HUES48 (cell line): ENCODE measurements around the gene SRPX2.

Experiments
- H3K27ac ChIP-seq: one replicate; pipeline ENCODE4 v1.7.0; 2013; ENCODE audit warnings: low read depth, low read length, inconsistent platforms
- H3K27me3 ChIP-seq: 2 replicates; pipeline ENCODE4 v1.6.1; 2013; ENCODE audit warnings: mild to moderate bottlenecking, low read length; ENCODE audit not compliant: control insufficient read depth, insufficient read depth
- H3K36me3 ChIP-seq: 2 replicates; pipeline ENCODE4 v1.6.1; 2013; ENCODE audit warnings: low read length; ENCODE audit not compliant: control insufficient read depth, insufficient read depth
- H3K4me1 ChIP-seq: 2 replicates; pipeline ENCODE4 v1.6.1; 2013; ENCODE audit warnings: mild to moderate bottlenecking, low read length; ENCODE audit not compliant: control insufficient read depth, insufficient read depth
- H3K4me3 ChIP-seq: 2 replicates; pipeline ENCODE4 v1.5.1; 2013; ENCODE audit warnings: mild to moderate bottlenecking, low read depth, low read length
- H3K9ac ChIP-seq: 2 replicates; pipeline ENCODE4 v1.6.1; 2013; ENCODE audit warnings: mild to moderate bottlenecking, low read depth, low read length, moderate library complexity
- H3K9me3 ChIP-seq: 2 replicates; pipeline ENCODE4 v1.6.1; 2013; ENCODE audit warnings: low read length; ENCODE audit not compliant: control insufficient read depth, insufficient read depth

SRPX2 gene

GRCh38 chrX:100625985-100626491, 18.0 kb upstream of the SRPX2 start:
- Histone ChIP-seq H3K27me3 (no peaks in the 10 kb centered on the region), H3K36me3 (peaks cover 30% of the 10 kb centered on the region)

GRCh38 chrX:100635040-100635439, 9.0 kb upstream of the SRPX2 start:
- no peak overlapping the region for H3K9ac ChIP-seq
- no peaks in the 10 kb centered on the region for H3K9me3 ChIP-seq
- peaks cover 5% of the 10 kb centered on the region; the same call in 1 of the 2 replicates for H3K4me1 ChIP-seq
- H3K27ac ChIP-seq = no peak overlapping the region
- peak overlapping the region; percentile 77 for H3K4me3 ChIP-seq
- H3K27me3 ChIP-seq = peaks cover 3% of the 10 kb centered on the region; the same call in 1 of the 2 replicates
- peaks cover 44% of the 10 kb centered on the region for H3K36me3 ChIP-seq

More at GRCh38 chrX:100625985-100626491, 18.0 kb upstream of the SRPX2 start:
- Histone ChIP-seq H3K9me3 (no peaks in the 10 kb centered on the region), H3K9ac (no peak overlapping the region), H3K27ac (no peak overlapping the region), H3K4me3 (no peak overlapping the region), H3K4me1 (no peaks in the 10 kb centered on the region)

DNA sequence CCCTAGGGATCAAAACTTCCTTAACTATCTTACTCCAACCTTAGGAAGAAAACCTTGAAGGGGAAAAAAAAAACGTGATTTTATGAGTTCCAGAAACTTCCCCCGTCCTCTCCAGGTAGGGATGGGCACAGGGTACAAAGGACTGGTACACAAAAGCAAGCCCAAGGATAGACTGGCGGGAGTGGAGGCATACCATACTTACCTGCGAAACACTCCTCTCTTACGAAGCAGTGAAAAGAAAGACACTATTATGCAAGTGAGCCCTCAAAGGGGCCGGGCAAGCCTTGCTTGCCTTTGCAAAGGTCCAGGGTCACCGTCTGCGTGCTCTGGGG, 8.0 kb upstream of the SRPX2 start:
- H3K36me3 ChIP-seq = peaks cover 35% of the 10 kb centered on the region
- H3K4me1 ChIP-seq = peaks cover 5% of the 10 kb centered on the region; the same call in 1 of the 2 replicates
- H3K27ac ChIP-seq = peak overlapping the region; percentile 86
- peaks cover 3% of the 10 kb centered on the region; the same call in 1 of the 2 replicates for H3K27me3 ChIP-seq
- peak overlapping the region; percentile 92 for H3K9ac ChIP-seq
- H3K9me3 ChIP-seq = no peaks in the 10 kb centered on the region
- peak overlapping the region; percentile 77 for H3K4me3 ChIP-seq

- Histone ChIP-seq H3K4me1 (peaks cover 5% of the 10 kb centered on the region; the same call in 1 of the 2 replicates), H3K27ac (peak within 1 kb of the TSS; percentile 86), H3K9me3 (no peaks in the 10 kb centered on the region), H3K27me3 (peaks cover 3% of the 10 kb centered on the region; the same call in 1 of the 2 replicates), H3K4me3 (peak within 1 kb of the TSS; percentile 77), H3K36me3 (peaks cover 30% of the 10 kb centered on the region), H3K9ac (peak within 1 kb of the TSS; percentile 92)
Measured at GRCh38 chrX:100636321-100636991, 7.5 kb upstream of the SRPX2 start, which contains the start of gene TSPAN6. Gene TSPAN6 (minus strand): TSS chrX:100636806. CDS start chrX:100636694, 112 bp downstream.

DNA sequence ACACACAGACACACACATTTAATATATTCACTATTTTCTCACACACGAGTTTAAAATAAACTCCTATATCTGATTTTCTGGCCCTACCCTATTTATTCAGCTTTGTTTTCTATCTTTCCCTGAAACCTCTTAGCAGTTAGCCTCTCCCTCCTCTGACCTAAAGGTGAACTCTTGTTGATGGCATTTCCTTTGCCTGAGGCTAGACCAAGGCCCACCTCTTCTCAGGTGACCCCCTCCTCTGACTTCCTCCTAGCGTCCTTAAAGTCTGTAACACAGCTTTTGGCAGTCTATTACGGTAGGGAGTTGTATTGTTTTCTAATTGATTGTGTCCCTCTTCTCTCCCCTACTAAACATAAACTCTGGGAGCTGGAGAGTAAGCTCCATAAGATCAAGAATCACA, 1.7 kb upstream of the SRPX2 start:
- Histone ChIP-seq H3K4me3 (no peak overlapping the region), H3K27ac (no peak overlapping the region), H3K9me3 (no peaks in the 10 kb centered on the region), H3K9ac (no peak overlapping the region), H3K36me3 (no peaks in the 10 kb centered on the region), H3K27me3 (peaks cover 12% of the 10 kb centered on the region; the same call in 1 of the 2 replicates), H3K4me1 (peaks cover 14% of the 10 kb centered on the region)

DNA sequence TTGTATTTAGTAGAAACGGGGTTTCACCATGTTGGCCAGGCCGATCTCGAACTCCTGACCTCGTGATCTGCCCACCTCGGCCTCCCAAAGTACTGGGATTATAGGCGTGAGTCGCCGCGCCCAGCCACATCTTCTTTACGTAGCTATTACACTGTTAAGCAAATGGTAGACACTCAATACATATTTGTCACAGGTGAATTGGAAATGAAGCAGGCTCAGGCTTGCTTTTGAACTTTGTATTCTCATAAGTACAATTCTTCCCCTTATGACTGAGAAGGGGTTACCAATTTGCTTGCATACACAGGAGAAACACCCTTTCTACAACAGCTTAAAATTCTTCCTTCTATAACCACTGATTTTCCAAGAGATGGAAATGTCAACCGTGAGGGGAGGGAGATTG, 787 bp upstream of the SRPX2 start:
- Histone ChIP-seq H3K27me3 (peaks cover 12% of the 10 kb centered on the region; the same call in 1 of the 2 replicates), H3K9ac (no peak overlapping the region), H3K4me1 (peaks cover 12% of the 10 kb centered on the region), H3K4me3 (no peak overlapping the region), H3K27ac (no peak overlapping the region), H3K36me3 (no peaks in the 10 kb centered on the region), H3K9me3 (no peaks in the 10 kb centered on the region)

GRCh38 chrX:100645106-100645505, 1.1 kb downstream of the SRPX2 start:
- Histone ChIP-seq H3K36me3 (no peaks in the 10 kb centered on the region), H3K9ac (no peak overlapping the region), H3K4me1 (peaks cover 28% of the 10 kb centered on the region), H3K27me3 (peaks cover 9% of the 10 kb centered on the region; the same call in 1 of the 2 replicates), H3K4me3 (no peak overlapping the region), H3K27ac (no peak overlapping the region), H3K9me3 (no peaks in the 10 kb centered on the region)

DNA sequence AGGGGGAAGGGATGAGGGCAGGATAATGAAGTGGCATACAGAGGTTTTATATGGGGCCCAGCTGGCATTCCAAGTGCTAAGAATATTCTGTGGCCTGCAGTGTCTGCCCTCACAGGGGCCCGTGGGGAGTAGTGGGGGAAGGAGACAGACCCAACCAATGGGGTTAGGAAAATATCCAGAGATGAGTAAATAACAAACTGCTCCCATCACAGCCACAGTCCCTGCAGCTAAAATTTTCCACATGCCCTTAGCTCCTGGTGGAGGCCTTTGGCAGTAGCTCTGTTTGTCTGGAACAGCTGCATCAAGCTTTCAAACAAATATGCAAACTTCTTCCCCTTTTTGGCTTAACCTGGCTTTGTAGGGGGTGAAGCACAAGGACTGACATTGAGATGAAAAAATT, 3.1 kb downstream of the SRPX2 start:
- Histone ChIP-seq H3K9ac (no peak overlapping the region), H3K27me3 (peaks cover 4% of the 10 kb centered on the region; the same call in 1 of the 2 replicates), H3K36me3 (no peaks in the 10 kb centered on the region), H3K9me3 (no peaks in the 10 kb centered on the region), H3K4me3 (no peak overlapping the region), H3K4me1 (peaks cover 25% of the 10 kb centered on the region), H3K27ac (no peak overlapping the region)

DNA sequence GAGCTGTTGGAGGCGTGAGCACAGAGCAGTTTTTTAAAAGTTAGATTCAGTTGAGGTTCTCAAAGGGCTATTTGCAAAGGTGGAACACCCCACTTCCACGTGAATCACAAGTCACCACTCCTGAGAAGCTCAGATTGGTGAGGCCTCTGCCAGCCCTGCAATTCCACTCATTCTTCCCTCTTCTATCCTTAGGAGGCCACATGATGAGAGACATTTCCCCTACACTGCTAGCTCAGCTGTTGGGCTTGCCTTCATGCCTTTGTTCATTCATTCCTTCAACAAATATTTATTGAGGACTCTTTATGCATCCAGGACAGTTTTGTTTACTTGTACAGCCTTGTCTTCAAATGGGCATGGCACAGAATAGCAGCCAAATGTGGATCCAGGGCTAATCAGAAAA, 3.7 kb downstream of the SRPX2 start:
- H3K27ac ChIP-seq = no peak overlapping the region

GRCh38 chrX:100648458-100649417, 4.7 kb downstream of the SRPX2 start:
- H3K27me3 ChIP-seq = peaks cover 7% of the 10 kb centered on the region; the same call in 1 of the 2 replicates
- peak overlapping the region; percentile 65 for H3K27ac ChIP-seq
- no peak overlapping the region for H3K9ac ChIP-seq
- H3K9me3 ChIP-seq = no peaks in the 10 kb centered on the region
- no peaks in the 10 kb centered on the region for H3K36me3 ChIP-seq
- peaks cover 20% of the 10 kb centered on the region for H3K4me1 ChIP-seq
- H3K4me3 ChIP-seq = no peak overlapping the region

More for the DNA sequence above, 3.7 kb downstream of the SRPX2 start:
- no peaks in the 10 kb centered on the region for H3K36me3 ChIP-seq
- no peak overlapping the region for H3K9ac ChIP-seq
- H3K4me1 ChIP-seq = peaks cover 20% of the 10 kb centered on the region
- no peaks in the 10 kb centered on the region for H3K9me3 ChIP-seq
- H3K4me3 ChIP-seq = no peak overlapping the region
- peaks cover 4% of the 10 kb centered on the region; the same call in 1 of the 2 replicates for H3K27me3 ChIP-seq
